Bronchial epithelial cell (primary cell): ENCODE results near the gene PRRG4. TPM values are rescaled to one million over a fixed set of nuclear protein-coding genes. Genes with fewer than 3 reads are reported as not detected.
A peak's percentile ranks its signal among the peaks of the same experiment; 100 is the strongest.
"Not testable (repeated sequence)": the region's sequence is repeated elsewhere in the genome, so short reads cannot be mapped to it uniquely, and the experiment has no call there.

Source experiments
- DNase-seq: peaks from one replicate; pipeline ENCODE4 v3.0.0-alpha.2; 2010; ENCODE audit warnings: low read depth
- FAIRE-seq: peaks from 2 replicates; lab custom pipeline; 2011; peaks lifted over from hg19 to GRCh38; lab: Jason Lieb, UNC
- H3K27me3 ChIP-seq: 2 replicates; pipeline ENCODE4 v1.5.1; 2011; ENCODE audit warnings: low read length; ENCODE audit not compliant: control insufficient read depth, insufficient read depth
- H3K36me3 ChIP-seq: 2 replicates; pipeline ENCODE4 v1.5.1; 2011; ENCODE audit warnings: low read length; ENCODE audit not compliant: control insufficient read depth, insufficient read depth
- H3K4me3 ChIP-seq: 2 replicates; pipeline ENCODE4 v1.5.1; 2011; ENCODE audit warnings: mild to moderate bottlenecking, low read depth, low read length, control low read depth
- CTCF ChIP-seq: IDR thresholded peaks from 2 replicates; pipeline ENCODE4 v1.5.1; 2011; ENCODE audit warnings: mild to moderate bottlenecking, moderate library complexity, low read length, control low read depth, inconsistent platforms; ENCODE audit not compliant: insufficient read depth, severe bottlenecking
- total RNA-seq: library from RNA; depleted of rRNA; stranded (reverse); fragments of >200 nt; gene quantifications from 2 replicates; pipeline ENCODE4 v1.2.1, GENCODE V29; 2014

Gene PRRG4
- 3.7 and 7.7 TPM in 2 replicates for total RNA-seq

- TF ChIP-seq CTCF = no peak
- peak within 1 kb of the TSS; percentile 56 for H3K4me3 ChIP-seq
- DNase-seq (peak; percentile 76), FAIRE-seq (no peak)
- H3K27me3 ChIP-seq = no peaks in the 10 kb centered on the region
- peaks cover 1% of the 10 kb centered on the region for H3K36me3 ChIP-seq
Observed at GRCh38 chr11:32829680-32830412, at the start of gene PRRG4. Gene PRRG4, plus strand, starts transcription at chr11:32829927. Its CDS starts 603 bp downstream, at chr11:32830530.

- not testable (repeated sequence) for H3K4me3 ChIP-seq, H3K27me3 ChIP-seq, FAIRE-seq
Observed at GRCh38 chr11:32780839-32781238, 48.9 kb upstream of the PRRG4 start.

GRCh38 chr11:32781721-32782120, 48.0 kb upstream of the PRRG4 start:
- no peak for TF ChIP-seq CTCF
- H3K36me3 ChIP-seq = no peaks in the 10 kb centered on the region
- H3K4me3 ChIP-seq = no peak overlapping the region
- no peak for FAIRE-seq
- no peak for DNase-seq
- no peaks in the 10 kb centered on the region for H3K27me3 ChIP-seq

More at GRCh38 chr11:32780839-32781238, 48.9 kb upstream of the PRRG4 start:
- not testable (repeated sequence) for H3K36me3 ChIP-seq, DNase-seq

GRCh38 chr11:32785262-32785661, 44.5 kb upstream of the PRRG4 start:
- no peak for FAIRE-seq

GRCh38 chr11:32786811-32787210, 42.9 kb upstream of the PRRG4 start:
- Histone ChIP-seq H3K4me3 (no peak overlapping the region), H3K27me3 (no peaks in the 10 kb centered on the region), H3K36me3 (no peaks in the 10 kb centered on the region)
- DNase-seq (no peak), FAIRE-seq (no peak)
- no peak for TF ChIP-seq CTCF

More at GRCh38 chr11:32785262-32785661, 44.5 kb upstream of the PRRG4 start:
- Histone ChIP-seq H3K4me3 (no peak overlapping the region), H3K36me3 (no peaks in the 10 kb centered on the region), H3K27me3 (no peaks in the 10 kb centered on the region)
- DNase-seq = no peak
- no peak for TF ChIP-seq CTCF

GRCh38 chr11:32790916-32791315, 38.8 kb upstream of the PRRG4 start:
- no peaks in the 10 kb centered on the region for H3K36me3 ChIP-seq
- FAIRE-seq = no peak
- no peaks in the 10 kb centered on the region for H3K27me3 ChIP-seq
- no peak for TF ChIP-seq CTCF
- no peak overlapping the region for H3K4me3 ChIP-seq
- DNase-seq = no peak
